ENCODE results near the gene KCNN1.

Gene KCNN1

GRCh38 chr19:17948514-17948900, 18.4 kb upstream of the KCNN1 start:
- no peak for DNase-seq

DNA sequence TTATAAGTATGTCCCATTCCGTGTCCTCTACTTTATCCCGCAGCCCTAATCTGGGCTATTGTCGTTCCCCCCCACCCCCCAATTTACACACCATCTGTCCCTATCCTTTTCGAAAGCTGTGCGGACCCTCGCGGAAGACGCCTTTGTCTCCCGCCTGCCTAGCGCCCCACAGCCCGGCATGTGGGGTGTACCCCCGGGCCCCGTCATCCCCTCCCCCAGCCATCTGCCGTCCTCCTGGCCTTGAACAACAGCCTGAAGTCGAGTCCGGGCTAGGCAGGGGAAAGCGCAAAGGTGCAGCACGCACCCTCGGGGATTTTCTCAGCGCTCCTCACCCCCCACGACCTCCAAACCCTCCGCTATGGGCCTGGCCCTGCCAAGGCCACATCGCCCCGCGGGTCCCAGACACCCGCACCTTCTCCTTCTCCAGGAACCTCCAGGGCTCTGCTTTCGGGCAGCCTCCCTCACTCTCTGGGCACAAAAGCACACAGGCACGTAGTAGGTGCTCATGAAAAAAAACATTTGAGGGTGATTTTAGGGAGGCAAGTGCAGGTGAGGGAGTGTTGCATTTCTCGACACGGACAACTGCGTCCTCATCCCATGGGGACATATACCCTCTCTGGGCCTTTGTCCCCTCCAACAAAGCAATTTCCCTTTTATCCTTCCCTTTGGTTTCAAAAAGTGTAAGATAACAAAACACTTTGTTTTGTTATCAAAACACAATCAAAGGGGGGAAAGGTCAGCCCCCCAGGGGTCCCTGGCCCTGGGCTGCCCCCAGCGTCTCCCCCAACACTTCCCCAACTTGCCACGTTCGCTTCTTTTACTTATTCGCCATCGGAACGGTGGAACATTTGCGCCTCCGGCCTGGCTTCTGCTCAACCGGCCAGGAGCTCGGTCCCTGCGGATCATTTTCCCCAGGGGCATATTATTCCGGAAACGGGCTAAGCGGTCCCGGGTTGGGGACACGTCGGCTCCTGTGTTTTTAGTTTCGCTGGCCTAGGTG, 17.7 kb upstream of the KCNN1 start:
- no peak for DNase-seq

GRCh38 chr19:17949956-17950309, 17.0 kb upstream of the KCNN1 start:
- no peak for DNase-seq

DNA sequence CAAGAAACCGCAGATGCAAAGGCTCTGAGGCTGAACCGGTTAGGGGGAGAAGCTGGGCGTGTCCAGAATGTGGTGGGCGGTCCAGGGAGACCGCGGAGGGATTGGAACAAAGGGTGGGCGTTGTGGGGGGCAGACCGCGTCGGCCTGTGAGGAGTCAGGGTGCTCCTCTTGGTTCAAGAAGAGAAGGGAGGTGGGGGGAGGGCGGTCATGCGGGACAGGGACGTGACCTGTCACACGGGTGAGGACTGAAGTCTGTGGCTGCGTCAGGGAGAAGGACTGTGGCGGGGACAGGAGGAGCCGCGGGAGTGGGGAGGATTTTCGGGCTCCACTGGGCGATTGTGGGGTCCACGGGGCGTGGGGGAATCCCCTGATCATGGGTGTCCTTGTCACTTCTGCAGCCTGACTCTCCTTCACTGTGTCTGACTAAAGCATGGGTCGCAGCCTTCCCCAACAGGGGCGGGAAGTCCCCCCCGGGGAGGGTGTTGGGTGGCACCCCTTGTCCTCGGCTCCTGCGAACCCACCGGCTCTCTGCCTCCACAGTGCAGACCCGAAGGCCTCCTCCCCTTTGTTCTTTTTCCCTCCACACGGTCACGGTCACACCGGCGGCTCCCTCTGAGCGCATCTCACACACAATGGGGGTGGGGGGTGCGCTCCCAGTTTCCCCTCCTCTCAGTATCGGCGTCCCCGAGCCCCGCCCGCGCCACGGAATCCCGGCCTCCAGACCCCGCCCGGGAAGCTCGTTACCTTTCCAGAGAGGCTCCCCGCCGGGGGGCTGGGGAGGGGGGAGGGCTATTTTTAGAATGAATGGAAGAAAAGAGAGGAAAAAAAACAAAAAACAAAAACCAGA, 16.4 kb upstream of the KCNN1 start:
- no peak for DNase-seq

GRCh38 chr19:17951157-17951989, 15.5 kb upstream of the KCNN1 start:
- no peak for DNase-seq

- DNase-seq, result no peak
Observed at GRCh38 chr19:17951990-17952976, 14.6 kb upstream of the KCNN1 start.

DNA sequence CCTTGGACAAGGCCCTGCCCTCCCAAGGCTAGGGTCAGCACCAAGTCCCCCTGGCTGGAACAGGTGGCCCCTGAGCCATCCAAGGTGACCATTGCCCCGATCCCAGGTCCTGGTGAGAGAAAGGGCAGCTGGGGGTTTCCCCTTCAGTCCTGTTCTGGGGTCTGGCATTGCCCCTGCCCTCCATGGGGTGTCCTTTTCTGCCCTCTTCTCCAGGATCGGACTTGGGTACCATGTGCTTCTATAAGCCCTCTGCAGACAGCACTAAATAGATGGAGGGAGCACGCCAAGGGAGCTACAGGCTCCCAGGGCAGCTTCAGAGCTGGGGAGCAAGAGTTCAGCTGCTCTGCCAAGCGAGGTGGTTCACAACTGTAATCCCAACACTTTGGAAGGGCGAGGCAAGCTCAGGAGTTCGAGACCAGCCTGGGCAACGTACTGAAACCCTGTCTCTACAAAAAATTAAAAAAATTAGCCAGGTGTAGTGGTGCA, 13.5 kb upstream of the KCNN1 start:
- DNase-seq, result no peak

DNA sequence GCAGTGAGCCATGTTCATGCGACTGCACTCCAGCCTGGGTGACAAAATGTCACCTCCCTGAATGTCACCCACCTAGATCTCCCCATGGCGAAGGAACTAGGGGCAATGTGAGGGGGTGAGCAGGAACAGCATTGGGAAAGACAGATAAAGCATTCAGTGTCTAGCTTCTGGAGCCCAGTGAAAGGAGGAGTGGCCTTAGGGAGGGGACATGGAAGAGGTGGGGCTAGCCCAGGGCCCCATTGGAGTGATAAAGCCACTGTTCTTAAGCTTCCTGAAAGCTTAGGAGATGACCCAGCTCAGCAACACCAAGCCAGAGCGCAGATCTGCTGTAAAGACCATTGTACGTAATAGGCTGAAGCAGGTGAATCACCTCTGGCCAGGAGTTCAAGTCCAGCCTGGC, 13.0 kb upstream of the KCNN1 start:
- no peak for DNase-seq

- no peak for DNase-seq
Observed at GRCh38 chr19:17954401-17954800, 12.5 kb upstream of the KCNN1 start.

DNA sequence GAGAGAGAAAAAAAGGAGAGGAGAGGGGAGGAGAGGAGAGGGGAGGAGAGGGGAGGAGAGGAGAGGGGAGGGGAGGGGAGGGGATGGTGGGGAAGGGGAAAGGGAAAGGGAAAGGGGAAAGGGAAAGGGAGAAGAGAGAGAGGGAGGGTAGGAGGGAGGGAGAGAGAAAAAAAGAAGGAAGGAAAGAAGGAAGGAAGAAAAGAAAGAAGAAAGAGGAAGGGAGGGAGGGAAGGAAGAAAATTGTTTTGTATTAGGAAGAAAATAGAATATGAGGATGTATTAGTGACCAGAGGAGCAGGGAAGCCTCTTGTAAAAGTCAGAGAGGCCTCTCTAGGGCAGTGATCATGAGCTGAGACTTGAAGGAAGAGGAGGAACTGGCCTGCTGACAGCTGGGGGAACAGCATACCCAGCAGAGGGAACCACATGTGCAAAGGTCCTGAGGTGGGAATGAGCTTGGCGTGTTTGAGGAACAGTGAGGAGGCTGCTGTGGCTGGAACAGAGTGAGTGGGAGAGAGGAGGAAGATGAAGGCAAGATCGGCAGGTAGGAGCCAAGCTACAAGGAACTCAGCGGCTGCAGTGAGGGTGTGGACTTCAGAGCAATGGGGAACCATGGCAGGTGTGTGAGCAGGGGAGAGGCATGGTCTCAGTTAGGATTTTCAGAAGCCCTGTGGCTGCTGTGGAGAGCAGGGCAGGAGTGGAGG, 9.6 kb upstream of the KCNN1 start:
- DNase-seq, result no peak

GRCh38 chr19:17957885-17958284, 9.0 kb upstream of the KCNN1 start:
- DNase-seq, result no peak

DNA sequence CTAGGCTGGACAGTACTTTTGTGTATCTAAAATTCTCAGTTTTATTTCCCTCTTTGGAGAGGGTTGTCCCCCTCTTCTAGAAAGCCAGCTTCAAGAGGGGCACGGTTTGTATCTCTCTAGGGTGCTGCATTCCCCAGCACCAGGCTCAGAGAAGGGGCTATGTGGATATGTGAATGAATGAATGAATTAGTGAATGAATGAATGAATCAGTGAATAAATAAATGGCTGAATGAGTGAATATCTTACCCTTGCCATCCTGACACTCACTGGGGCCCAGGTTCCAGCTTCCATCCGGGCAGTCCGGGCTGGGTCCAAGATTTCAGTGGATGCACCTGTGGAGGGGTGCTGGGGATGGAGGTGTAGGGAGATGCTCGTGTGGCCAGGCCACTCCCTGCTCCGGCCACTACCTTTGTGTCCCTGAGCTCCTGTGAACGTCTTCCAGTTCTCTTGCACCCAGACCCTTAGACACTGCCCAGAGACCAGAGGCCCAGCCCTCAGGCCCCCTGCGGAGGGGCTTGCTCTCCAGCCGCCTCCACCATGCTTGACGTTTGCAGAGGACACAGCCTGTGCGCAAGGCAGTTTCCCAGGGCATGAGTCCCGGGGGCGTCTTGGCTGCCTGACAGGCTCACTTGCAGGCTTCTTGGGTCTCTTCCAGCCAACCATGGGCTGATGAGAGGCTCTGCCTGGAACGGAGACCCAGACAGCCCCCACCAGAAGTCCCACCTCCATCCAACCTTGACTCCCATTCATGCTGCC, 2.8 kb upstream of the KCNN1 start:
- no peak for DNase-seq

- no peak for DNase-seq
Observed at GRCh38 chr19:17965370-17966128, 1.4 kb upstream of the KCNN1 start.

DNA sequence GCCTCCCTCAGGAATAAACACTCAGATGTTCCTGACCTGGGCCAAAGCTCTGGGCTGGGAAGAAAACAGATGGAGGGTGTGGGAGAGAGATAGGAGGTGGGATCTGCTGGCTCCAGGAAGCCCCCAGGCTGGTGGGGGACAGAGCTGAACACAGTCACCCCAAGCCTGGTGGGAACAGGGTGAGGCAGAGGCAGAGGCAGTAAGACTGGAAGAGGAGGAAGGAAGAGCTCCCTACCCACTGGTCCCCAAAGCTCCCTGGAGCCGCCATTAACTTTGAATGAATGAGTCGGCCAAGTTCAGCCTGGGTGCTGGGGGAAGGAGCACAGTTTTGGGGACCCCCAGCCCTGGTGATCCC, 801 bp upstream of the KCNN1 start:
- no peak for DNase-seq

- DNase-seq, result no peak
Observed at GRCh38 chr19:17967257-17968051, 547 bp downstream of the KCNN1 start.

DNA sequence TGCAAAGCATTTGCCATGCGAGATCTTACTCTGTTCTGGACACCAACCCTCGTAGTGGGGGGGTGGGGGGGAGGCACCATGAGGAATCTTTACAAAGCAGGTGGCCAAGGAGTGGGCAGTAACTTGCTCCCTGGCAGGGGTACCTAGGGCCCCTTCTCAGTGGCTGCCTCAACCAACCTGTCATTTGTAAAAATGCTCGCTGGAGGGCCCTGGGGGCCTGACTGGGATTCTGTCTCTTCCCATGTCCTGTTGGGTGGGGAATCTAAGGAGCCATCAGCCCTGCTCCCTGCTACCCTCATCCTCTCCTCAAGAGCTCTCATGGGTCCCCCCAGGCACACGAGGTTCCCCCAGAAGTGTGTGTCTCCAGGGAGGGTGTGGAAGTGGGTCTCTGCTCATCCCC, 1.5 kb downstream of the KCNN1 start:
- DNase-seq, result no peak

DNA sequence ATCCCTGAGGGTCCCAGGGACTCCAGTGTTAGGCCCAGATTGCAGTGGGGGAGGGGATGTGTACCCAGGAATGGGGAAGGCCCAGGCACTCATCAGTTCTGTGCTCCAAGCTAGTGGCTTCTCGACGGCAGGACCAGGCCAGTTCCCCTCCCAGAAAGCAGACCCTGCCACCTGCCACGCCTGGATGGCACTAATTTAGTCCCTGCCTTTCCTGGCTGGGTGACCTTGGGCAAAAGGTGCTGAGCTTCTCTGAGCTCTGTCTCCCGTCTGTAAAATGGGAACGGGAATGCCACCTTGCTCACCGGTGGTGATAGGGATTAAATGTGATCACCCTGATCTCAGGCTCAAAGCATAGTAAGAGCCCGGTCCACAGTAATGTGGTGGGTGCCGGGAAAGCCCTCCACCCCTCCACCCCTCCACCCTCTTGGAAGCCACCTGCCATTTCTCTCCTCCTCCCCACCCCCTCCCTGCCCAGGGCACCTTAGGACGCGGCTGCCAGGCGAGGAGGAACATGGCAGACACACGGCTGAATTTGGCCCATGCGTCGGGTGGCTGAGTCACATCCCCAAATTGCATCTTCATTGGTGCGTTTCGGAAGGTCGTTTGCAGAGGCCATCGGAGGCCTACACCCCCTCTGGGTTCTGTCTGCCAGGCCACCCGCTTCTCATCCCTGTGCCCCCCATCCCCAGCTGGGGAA, 2.3 kb downstream of the KCNN1 start:
- no peak for DNase-seq

GRCh38 chr19:17972230-17972629, 5.3 kb downstream of the KCNN1 start:
- no peak for DNase-seq
